HEK293 (cell line): ENCODE results near the gene GRIK4.

Source experiments
- KLF9 ChIP-seq: fragments of 450-650 bp; formaldehyde crosslinking; IDR thresholded peaks from 2 replicates; pipeline ENCODE4 v1.5.1; 2016; ENCODE audit warnings: missing biosample characterization, missing genetic modification characterization, low read depth
- MEIS1 ChIP-seq: sonication (generic); formaldehyde crosslinking; IDR thresholded peaks from 2 replicates; pipeline ENCODE4 v1.8.1; 2022; ENCODE audit warnings: missing genetic modification reagents, mild to moderate bottlenecking, borderline replicate concordance
- ZBTB7A ChIP-seq: fragments of 450-650 bp; formaldehyde crosslinking; IDR thresholded peaks from 2 replicates; pipeline ENCODE4 v1.5.1; 2016; ENCODE audit warnings: low read depth, missing biosample characterization, missing genetic modification characterization
- ZFP37 ChIP-seq: fragments of 450-650 bp; formaldehyde crosslinking; IDR thresholded peaks from 2 replicates; pipeline ENCODE4 v1.5.1; 2016; ENCODE audit warnings: missing biosample characterization, missing genetic modification characterization
- ZNF169 ChIP-seq: fragments of 450-650 bp; formaldehyde crosslinking; IDR thresholded peaks from 2 replicates; pipeline ENCODE4 v1.5.1; 2016; ENCODE audit warnings: missing biosample characterization, missing genetic modification characterization
- ZNF555 ChIP-seq: fragments of 450-650 bp; formaldehyde crosslinking; conservative IDR thresholded peaks from 2 replicates; pipeline ENCODE4 v1.5.1; 2017; ENCODE audit warnings: missing biosample characterization, mild to moderate bottlenecking, missing genetic modification characterization, inconsistent platforms
- ZNF768 ChIP-seq: fragments of 450-650 bp; formaldehyde crosslinking; IDR thresholded peaks from 2 replicates; pipeline ENCODE4 v1.5.1; 2018; ENCODE audit warnings: missing biosample characterization, mild to moderate bottlenecking, missing genetic modification characterization
- TF ChIP-seq, protein P1 (sequence below): IDR thresholded peaks from 2 replicates; pipeline ENCODE4 v1.6.1; 2011; ENCODE audit warnings: mild to moderate bottlenecking, low read depth, low read length, borderline replicate concordance
- TF ChIP-seq, protein P2 (sequence below): fragments of 450-650 bp; formaldehyde crosslinking; IDR thresholded peaks from 2 replicates; pipeline ENCODE4 v1.5.1; 2016; ENCODE audit warnings: missing biosample characterization, missing genetic modification characterization
- TF ChIP-seq, protein P3 (sequence below): fragments of 450-650 bp; formaldehyde crosslinking; IDR thresholded peaks from 2 replicates; pipeline ENCODE4 v1.5.1; 2016; ENCODE audit warnings: missing biosample characterization, missing genetic modification characterization

DNA sequence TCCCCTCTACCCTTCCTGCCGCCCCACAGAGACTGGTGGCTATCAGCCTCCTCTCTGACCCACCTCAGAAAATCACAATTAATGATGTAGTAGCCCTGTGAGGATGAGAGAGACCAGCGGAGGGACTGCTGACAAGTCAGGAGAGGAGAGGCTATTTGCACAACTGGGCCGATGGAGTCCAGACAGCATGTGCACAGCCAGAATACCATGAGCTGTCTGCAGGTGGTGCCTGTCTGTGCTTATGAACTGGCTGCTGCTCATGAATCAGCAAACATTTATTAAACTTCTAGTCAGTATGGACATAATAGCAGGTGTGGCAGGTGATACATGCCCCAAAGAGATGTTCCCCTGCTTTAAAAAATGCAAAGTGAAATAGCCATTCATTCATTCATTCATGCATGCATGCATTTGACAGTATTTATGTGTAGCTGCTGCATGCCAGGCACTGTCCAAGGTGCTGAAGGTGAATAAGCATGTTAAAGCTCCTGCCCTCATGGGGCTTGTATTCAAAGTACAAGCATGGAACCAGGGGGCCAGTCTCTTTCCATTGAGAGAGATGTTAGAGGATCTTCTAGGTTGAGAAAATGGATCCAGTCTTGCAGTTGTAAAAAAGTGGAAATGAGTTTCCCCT is 141.3 kb downstream of the GRIK4 start:
- TF ChIP-seq, protein P1, sequence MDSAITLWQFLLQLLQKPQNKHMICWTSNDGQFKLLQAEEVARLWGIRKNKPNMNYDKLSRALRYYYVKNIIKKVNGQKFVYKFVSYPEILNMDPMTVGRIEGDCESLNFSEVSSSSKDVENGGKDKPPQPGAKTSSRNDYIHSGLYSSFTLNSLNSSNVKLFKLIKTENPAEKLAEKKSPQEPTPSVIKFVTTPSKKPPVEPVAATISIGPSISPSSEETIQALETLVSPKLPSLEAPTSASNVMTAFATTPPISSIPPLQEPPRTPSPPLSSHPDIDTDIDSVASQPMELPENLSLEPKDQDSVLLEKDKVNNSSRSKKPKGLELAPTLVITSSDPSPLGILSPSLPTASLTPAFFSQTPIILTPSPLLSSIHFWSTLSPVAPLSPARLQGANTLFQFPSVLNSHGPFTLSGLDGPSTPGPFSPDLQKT: no peak
- TF ChIP-seq ZBTB7A (tag by site-specific recombination) (no peak), KLF9 (tag by site-specific recombination) (no peak), ZNF768 (tag by site-specific recombination) (no peak), ZNF555 (tag by site-specific recombination) (no peak), ZNF169 (tag by site-specific recombination) (no peak), ZFP37 (tag by site-specific recombination) (no peak), MEIS1 (CRISPR knock-in tag) (no peak)
- TF ChIP-seq, protein P2, sequence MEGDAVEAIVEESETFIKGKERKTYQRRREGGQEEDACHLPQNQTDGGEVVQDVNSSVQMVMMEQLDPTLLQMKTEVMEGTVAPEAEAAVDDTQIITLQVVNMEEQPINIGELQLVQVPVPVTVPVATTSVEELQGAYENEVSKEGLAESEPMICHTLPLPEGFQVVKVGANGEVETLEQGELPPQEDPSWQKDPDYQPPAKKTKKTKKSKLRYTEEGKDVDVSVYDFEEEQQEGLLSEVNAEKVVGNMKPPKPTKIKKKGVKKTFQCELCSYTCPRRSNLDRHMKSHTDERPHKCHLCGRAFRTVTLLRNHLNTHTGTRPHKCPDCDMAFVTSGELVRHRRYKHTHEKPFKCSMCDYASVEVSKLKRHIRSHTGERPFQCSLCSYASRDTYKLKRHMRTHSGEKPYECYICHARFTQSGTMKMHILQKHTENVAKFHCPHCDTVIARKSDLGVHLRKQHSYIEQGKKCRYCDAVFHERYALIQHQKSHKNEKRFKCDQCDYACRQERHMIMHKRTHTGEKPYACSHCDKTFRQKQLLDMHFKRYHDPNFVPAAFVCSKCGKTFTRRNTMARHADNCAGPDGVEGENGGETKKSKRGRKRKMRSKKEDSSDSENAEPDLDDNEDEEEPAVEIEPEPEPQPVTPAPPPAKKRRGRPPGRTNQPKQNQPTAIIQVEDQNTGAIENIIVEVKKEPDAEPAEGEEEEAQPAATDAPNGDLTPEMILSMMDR (tag by site-specific recombination): no peak
- TF ChIP-seq, protein P3, sequence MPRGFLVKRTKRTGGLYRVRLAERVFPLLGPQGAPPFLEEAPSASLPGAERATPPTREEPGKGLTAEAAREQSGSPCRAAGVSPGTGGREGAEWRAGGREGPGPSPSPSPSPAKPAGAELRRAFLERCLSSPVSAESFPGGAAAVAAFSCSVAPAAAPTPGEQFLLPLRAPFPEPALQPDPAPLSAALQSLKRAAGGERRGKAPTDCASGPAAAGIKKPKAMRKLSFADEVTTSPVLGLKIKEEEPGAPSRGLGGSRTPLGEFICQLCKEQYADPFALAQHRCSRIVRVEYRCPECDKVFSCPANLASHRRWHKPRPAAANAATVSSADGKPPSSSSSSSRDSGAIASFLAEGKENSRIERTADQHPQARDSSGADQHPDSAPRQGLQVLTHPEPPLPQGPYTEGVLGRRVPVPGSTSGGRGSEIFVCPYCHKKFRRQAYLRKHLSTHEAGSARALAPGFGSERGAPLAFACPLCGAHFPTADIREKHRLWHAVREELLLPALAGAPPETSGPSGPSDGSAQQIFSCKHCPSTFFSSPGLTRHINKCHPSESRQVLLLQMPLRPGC (tag by site-specific recombination): no peak
